ENCODE data around the gene DHTKD1. TPM values are rescaled to one million over a fixed set of nuclear protein-coding genes. Genes with fewer than 3 reads are reported as not detected.

The DHTKD1 gene
- total RNA-seq, 1 experiment from 2014 or later: 53.2 TPM

- Histone ChIP-seq H3K23me2 (ENCODE audit: insufficient read length, low read depth, low read length, poor library complexity, severe bottlenecking) (no peaks in the 10 kb centered on the region), H2BK120ac (ENCODE audit: low read depth, low read length, poor library complexity, severe bottlenecking) (no peak overlapping the region), H2AFZ (ENCODE audit: low read length) (no peak overlapping the region), H3K23ac (ENCODE audit: insufficient read length, low read depth, low read length) (no peak overlapping the region), H2BK5ac (ENCODE audit: insufficient read length, low read length) (no peak overlapping the region), H3K79me1 (ENCODE audit: insufficient read depth, low read depth, low read length, poor library complexity, severe bottlenecking) (no peaks in the 10 kb centered on the region), H3K14ac (ENCODE audit: insufficient read depth, low read length) (no peak overlapping the region), H3K4ac (ENCODE audit: low read depth, low read length) (no peak overlapping the region), H3K27ac (ENCODE audit: insufficient read length, low read depth, low read length) (no peak overlapping the region), H3K9me3 (ENCODE audit: control insufficient read depth, low read depth, low read length) (no peaks in the 10 kb centered on the region), H3K79me2 (ENCODE audit: insufficient read depth, low read length) (peaks cover 6% of the 10 kb centered on the region; the same call in 1 of the 2 replicates), H3T11ph (ENCODE audit: low read length) (no peak overlapping the region), H2BK12ac (ENCODE audit: insufficient read length, low read depth, low read length) (no peak overlapping the region), H3K9ac (ENCODE audit: extremely low read depth, insufficient read length, low read length) (no peak overlapping the region), H3K4me1 (ENCODE audit: insufficient read depth, low read length) (no peaks in the 10 kb centered on the region), H2BK15ac (ENCODE audit: low read depth, low read length) (no peak overlapping the region), H4K8ac (replicated peaks; ENCODE audit: insufficient read length, low read depth, low read length) (no peak overlapping the region), H3K56ac (ENCODE audit: insufficient read length, low read depth, low read length) (no peak overlapping the region), H2BK20ac (ENCODE audit: low read depth, low read length, poor library complexity, severe bottlenecking) (no peak overlapping the region), H3K4me2 (ENCODE audit: insufficient read depth, insufficient read length, low read length) (peak overlapping the region; percentile 21), H3K18ac (ENCODE audit: insufficient read length, low read depth, low read length) (no peak overlapping the region), H2AK5ac (ENCODE audit: insufficient read length, low read length) (no peak overlapping the region), H4K5ac (ENCODE audit: insufficient read length, low read depth, low read length) (no peak overlapping the region), H3K27me3 (ENCODE audit: insufficient read depth, low read length) (no peaks in the 10 kb centered on the region), H4K20me1 (ENCODE audit: control insufficient read depth, insufficient read depth, insufficient read length) (no peaks in the 10 kb centered on the region), H4K91ac (ENCODE audit: insufficient read length, low read depth, low read length) (no peak overlapping the region)
- DNase-seq: no peak
- no peak for TF ChIP-seq CTCF (conservative IDR thresholded peaks at IDR 0.05)
- Mint-ChIP-seq H3K9me3 (no peaks in the 10 kb centered on the region), H3K4me3 (no peak overlapping the region), H3K27me3 (ENCODE audit: low read depth) (no peaks in the 10 kb centered on the region), H3K4me1 (peaks cover 12 to 13% of the 10 kb centered on the region in 2 experiments), H3K36me3 (ENCODE audit: insufficient read depth in 1 of 3, low read depth in 3 of 3) (peaks cover 10 to 50% (median 47%) of the 10 kb centered on the region in 3 experiments; a peak in 6 of 7 replicates), H3K27ac (peak overlapping the region in 1 of 3 experiments; percentile 22; a peak in 1 of 7 replicates)
- no CpG with 5 or more reads among the region's 2 CpGs for WGBS (ENCODE audit: extremely low coverage, insufficient read length, low lambda C conversion rate)
Observed at GRCh38 chr10:12027539-12027938, 41.2 kb upstream of the DHTKD1 start.
